Endothelial cell of umbilical vein (primary cell): ENCODE results near the gene C22orf23. TPM values are rescaled to one million over a fixed set of nuclear protein-coding genes. Genes with fewer than 3 reads are reported as not detected.

Experiments used
- BruUV-seq: library from RNA; stranded (reverse); fragments of 400-500 nt; replicated peaks from 2 replicates; lab custom pipeline; 2021; lab: Mats Ljungman, UMichigan
- CTCF ChIA-PET: fragments of 300-600, 350-600 bp; sonication (Branson Sonifier 250); formaldehyde crosslinking; loops from one replicate; lab custom pipeline; 2021; ENCODE audit warnings: antibody characterized with exemption, inconsistent platforms; lab: Charles Lee
- POLR2A ChIA-PET: fragments of 300-600, 350-600 bp; sonication (Branson Sonifier 250); formaldehyde crosslinking; loops from one replicate; lab custom pipeline; 2021; ENCODE audit warnings: antibody characterized with exemption, inconsistent platforms; lab: Charles Lee
- DNase-seq: peaks from one replicate; pipeline ENCODE4 v3.0.0-alpha.2; 2011; ENCODE audit warnings: low read depth, low spot score
- FAIRE-seq: peaks from 2 replicates; lab custom pipeline; 2011; peaks lifted over from hg19 to GRCh38; lab: Jason Lieb, UNC
- H2AFZ ChIP-seq: 2 replicates; pipeline ENCODE4 v1.6.0; 2012; ENCODE audit warnings: low read depth, low read length, control low read depth, inconsistent platforms
- H3K27ac ChIP-seq: 2 replicates; pipeline ENCODE4 v1.5.1; 2011; ENCODE audit warnings: low read depth, mild to moderate bottlenecking, control low read depth, low read length, moderate library complexity; ENCODE audit not compliant: insufficient read depth
- H3K27me3 ChIP-seq, 2 experiments: 2 replicates each; pipeline versions ENCODE4 v1.6.0 to v1.6.1; 2011; ENCODE audit warnings: low read length in 2 of 2, mixed read lengths in 1 of 2; ENCODE audit not compliant: control insufficient read depth in 2 of 2, insufficient read depth in 2 of 2
- H3K36me3 ChIP-seq, 2 experiments: 2 replicates in 1 of 2; 3 replicates in 1 of 2; pipeline ENCODE4 v1.5.1; 2011; ENCODE audit warnings: low read length in 2 of 2, mild to moderate bottlenecking in 1 of 2, moderate library complexity in 1 of 2; ENCODE audit not compliant: control insufficient read depth in 2 of 2, insufficient read depth in 2 of 2; ENCODE audit errors: extremely low read depth in 1 of 2
- H3K4me1 ChIP-seq: 3 replicates; pipeline ENCODE4 v1.5.1; 2011; ENCODE audit warnings: mild to moderate bottlenecking, low read length; ENCODE audit not compliant: control insufficient read depth, insufficient read depth; ENCODE audit errors: extremely low read depth
- H3K4me2 ChIP-seq: 2 replicates; pipeline ENCODE4 v1.6.1; 2011; ENCODE audit warnings: low read length, control low read depth, mixed read lengths; ENCODE audit not compliant: insufficient read depth
- H3K4me3 ChIP-seq, 3 experiments: fragments of 200-600 bp in 1 of 3; sonication (generic), shearing (Covaris generic) in 1 of 3; replicated peaks in 1 of 3; 2 replicates each; pipeline ENCODE4 v1.5.1; 2011 to 2016; ENCODE audit warnings: control low read depth in 3 of 3, low read length in 3 of 3, mild to moderate bottlenecking in 2 of 3, inconsistent platforms in 1 of 3, low read depth in 1 of 3, moderate library complexity in 1 of 3; ENCODE audit not compliant: insufficient read depth in 1 of 3
- H3K79me2 ChIP-seq: 2 replicates; pipeline ENCODE4 v1.6.0; 2012; ENCODE audit warnings: low read length, inconsistent platforms; ENCODE audit not compliant: control insufficient read depth, insufficient read depth
- H3K9ac ChIP-seq: replicated peaks from 2 replicates; pipeline ENCODE3; 2011; ENCODE audit warnings: low read length, control low read depth; ENCODE audit not compliant: insufficient read depth; ENCODE audit errors: extremely low read depth
- H3K9me1 ChIP-seq: replicated peaks from 3 replicates; pipeline ENCODE4 v1.6.0; 2011; ENCODE audit warnings: mild to moderate bottlenecking, low read length; ENCODE audit not compliant: control insufficient read depth, insufficient read depth; ENCODE audit errors: extremely low read depth
- H3K9me3 ChIP-seq: replicated peaks from 2 replicates; pipeline ENCODE4 v1.5.1; 2012; ENCODE audit warnings: low read length, inconsistent platforms; ENCODE audit not compliant: control insufficient read depth, insufficient read depth
- H4K20me1 ChIP-seq: replicated peaks from 2 replicates; pipeline ENCODE3; 2011; ENCODE audit warnings: mild to moderate bottlenecking, low read length; ENCODE audit not compliant: control insufficient read depth, insufficient read depth; ENCODE audit errors: extremely low read depth
- CTCF ChIP-seq, 2 donors: IDR thresholded peaks; 1 replicate in 1 of 2; 2 replicates in 1 of 2; pipeline ENCODE4 v1.5.1; 2011; ENCODE audit warnings: low read length in 2 of 2, mild to moderate bottlenecking in 2 of 2, moderate library complexity in 2 of 2, control low read depth in 1 of 2, inconsistent platforms in 1 of 2, low read depth in 1 of 2; ENCODE audit not compliant: insufficient read depth in 1 of 2; ENCODE audit errors: extremely low read depth in 1 of 2
- EZH2 ChIP-seq: IDR thresholded peaks from 2 replicates; pipeline ENCODE4 v1.6.1; 2012; ENCODE audit warnings: borderline replicate concordance, low read depth, mild to moderate bottlenecking, moderate library complexity, low read length, inconsistent platforms; ENCODE audit not compliant: severe bottlenecking
- GATA2 ChIP-seq: IDR thresholded peaks from 2 replicates; pipeline ENCODE4 v1.7.0; 2011; ENCODE audit warnings: low read depth, mild to moderate bottlenecking, moderate library complexity, mixed read lengths, low read length; ENCODE audit not compliant: insufficient read length, insufficient read depth
- JUN ChIP-seq: IDR thresholded peaks from 2 replicates; pipeline ENCODE4 v1.6.1; 2011; ENCODE audit warnings: borderline replicate concordance, low read depth; ENCODE audit not compliant: insufficient read length, insufficient read depth
- MYC ChIP-seq: IDR thresholded peaks from one replicate; pipeline ENCODE4 v1.6.1; 2011; ENCODE audit warnings: mild to moderate bottlenecking, low read depth, low read length
- POLR2A ChIP-seq: IDR thresholded peaks from 2 replicates; pipeline ENCODE4 v1.6.1; 2012; ENCODE audit warnings: low read depth, mild to moderate bottlenecking, control low read depth, low read length
- POLR2AphosphoS5 ChIP-seq: IDR thresholded peaks from 2 replicates; pipeline ENCODE4 v1.6.1; 2012; ENCODE audit warnings: low read depth, mild to moderate bottlenecking, control low read depth, low read length, moderate library complexity; ENCODE audit not compliant: insufficient read depth
- dilution Hi-C: fragments of 300-500 bp; cut with MboI; formaldehyde crosslinking; loops from one replicate; pipeline ENCODE4 v1.15.0; 2019; ENCODE audit warnings: low sequenced_read_pairs; ENCODE audit not compliant: extremely low pct_ligation_motif_present
- intact Hi-C: fragments of 100-400 bp; cut with micrococcal nuclease; formaldehyde crosslinking; loops from one replicate; pipeline ENCODE4 v1.10.0; 2022
- microRNA-seq: library from miRNA; unstranded; fragments of <30 nt; microRNA quantifications from one replicate; pipeline ENCODE4 v1.2.0, GENCODE V29; 2021; ENCODE audit warnings: borderline number of aligned reads, borderline replicate concordance
- polyA plus RNA-seq, 4 experiments: library from polyadenylated mRNA; depleted of rRNA in 3 of 4; stranded (reverse) in 3 of 4; unstranded in 1 of 4; fragments of >200 nt; gene quantifications; 2 replicates each; pipeline versions ENCODE4 v1.2.1 to v1.2.3, GENCODE V29; 2011 to 2012; ENCODE audit warnings: missing spikeins in 1 of 4
- total RNA-seq: library from RNA; stranded (reverse); gene quantifications from 2 replicates; pipeline ENCODE4 v1.2.3, GENCODE V29; 2021
- TF ChIP-seq, protein P1 (sequence below): IDR thresholded peaks from 2 replicates; pipeline ENCODE4 v1.6.1; 2011; ENCODE audit not compliant: insufficient read depth, insufficient read length

Gene C22orf23
- total and polyA plus RNA-seq, 2 donors (not counting 3 experiments of a cell fraction or from before 2014, with no cell fraction given) = 0.23 to 0.44 TPM

GRCh38 chr22:37893583-37893983 lies 59.8 kb downstream of the C22orf23 start:
- FAIRE-seq (no peak), DNase-seq (no peak)
- H3K4me2 ChIP-seq = no peak overlapping the region
- no peak overlapping the region for H2AFZ ChIP-seq
- TF ChIP-seq, protein P1, sequence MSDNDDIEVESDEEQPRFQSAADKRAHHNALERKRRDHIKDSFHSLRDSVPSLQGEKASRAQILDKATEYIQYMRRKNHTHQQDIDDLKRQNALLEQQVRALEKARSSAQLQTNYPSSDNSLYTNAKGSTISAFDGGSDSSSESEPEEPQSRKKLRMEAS = no peak
- no peak for TF ChIP-seq JUN
- TF ChIP-seq MYC = no peak
- TF ChIP-seq POLR2AphosphoS5 = no peak
- no peak for TF ChIP-seq GATA2
- no peak for TF ChIP-seq EZH2
- TF ChIP-seq CTCF (IDR thresholded peaks at IDR 0.05; ENCODE audit: extremely low read depth in 1 of 2, insufficient read depth in 1 of 2, low read depth in 1 of 2, low read length in 2 of 2) = no peak
- TF ChIP-seq POLR2A = no peak
- intact Hi-C loops (no loop called here), dilution Hi-C loops (no loop called here)
- H3K9ac ChIP-seq = no peak overlapping the region
- H3K9me1 ChIP-seq = no peaks in the 10 kb centered on the region
- no peak overlapping the region for H3K27ac ChIP-seq
- no peaks in the 10 kb centered on the region for H3K27me3 ChIP-seq
- H3K4me1 ChIP-seq = peaks cover 16% of the 10 kb centered on the region
- H4K20me1 ChIP-seq = no peaks in the 10 kb centered on the region
- no peaks in the 10 kb centered on the region for H3K9me3 ChIP-seq
- no peaks in the 10 kb centered on the region for H3K79me2 ChIP-seq
- ChIA-PET CTCF (interaction anchor here (1.0 to 2.8 kb wide), 5 partner anchors 9 to 75 kb away, joined by 4 to 8 read pairs (median 5); partner anchors contain the start of gene MICALL1), POLR2A (no interaction called here)
- H3K4me3 ChIP-seq = no peak overlapping the region
- no TSS peak for BruUV-seq
- H3K36me3 ChIP-seq = peaks cover 5 to 8% of the 10 kb centered on the region in 2 experiments

Small RNA genes lying within 50 kb of the gene (microRNA-seq; reads per million reads assigned to microRNA genes)
- gene MIR4534 (not detected), gene MIR6820 (not detected)

Other genes starting within 250 kb of the C22orf23 start
- gene GCAT, start 145.7 kb downstream of the C22orf23 start, total RNA-seq = 19.7 and 19.9 TPM in 2 replicates
- 19.7 and 24.4 TPM in 2 replicates for gene GCAT, start 145.7 kb downstream of the C22orf23 start, polyA plus RNA-seq
- gene GALR3, start 130.2 kb downstream of the C22orf23 start, total RNA-seq = not detected in 2 replicates
- gene GALR3, start 130.2 kb downstream of the C22orf23 start, polyA plus RNA-seq = not detected in 2 replicates
- gene ANKRD54, start 109.3 kb downstream of the C22orf23 start, total RNA-seq = 25.5 and 26.0 TPM in 2 replicates
- 26.7 and 40.0 TPM in 2 replicates for gene ANKRD54, start 109.3 kb downstream of the C22orf23 start, polyA plus RNA-seq
- gene EIF3L, start 104.2 kb downstream of the C22orf23 start, total RNA-seq = 442 and 479 TPM in 2 replicates
- 601 and 647 TPM in 2 replicates for gene EIF3L, start 104.2 kb downstream of the C22orf23 start, polyA plus RNA-seq
- gene MICALL1, start 47.3 kb downstream of the C22orf23 start, total RNA-seq = 65.2 and 66.9 TPM in 2 replicates
- 23.9 and 30.5 TPM in 2 replicates for gene MICALL1, start 47.3 kb downstream of the C22orf23 start, polyA plus RNA-seq
- 98.3 and 106 TPM in 2 replicates for gene POLR2F, start 98 bp upstream of the C22orf23 start, total RNA-seq
- gene POLR2F, start 98 bp upstream of the C22orf23 start, polyA plus RNA-seq = 112 and 133 TPM in 2 replicates
- gene SOX10, start 31.0 kb upstream of the C22orf23 start, total RNA-seq = not detected in 2 replicates
- not detected in 2 replicates for gene SOX10, start 31.0 kb upstream of the C22orf23 start, polyA plus RNA-seq
- gene PICK1, start 103.8 kb upstream of the C22orf23 start, total RNA-seq = 18.0 and 18.5 TPM in 2 replicates
- gene PICK1, start 103.8 kb upstream of the C22orf23 start, polyA plus RNA-seq = 18.8 and 20.8 TPM in 2 replicates
- gene SLC16A8, start 130.6 kb upstream of the C22orf23 start, total RNA-seq = not detected in 2 replicates
- gene SLC16A8, start 130.6 kb upstream of the C22orf23 start, polyA plus RNA-seq = 0.06 and 0.14 TPM in 2 replicates
- 0.16 and 0.20 TPM in 2 replicates for gene BAIAP2L2, start 157.1 kb upstream of the C22orf23 start, total RNA-seq
- 0.35 and 0.43 TPM in 2 replicates for gene BAIAP2L2, start 157.1 kb upstream of the C22orf23 start, polyA plus RNA-seq
- gene PLA2G6, start 228.2 kb upstream of the C22orf23 start, total RNA-seq = 10.3 and 11.1 TPM in 2 replicates
- 6.6 and 9.9 TPM in 2 replicates for gene PLA2G6, start 228.2 kb upstream of the C22orf23 start, polyA plus RNA-seq
- gene MAFF, start 248.4 kb upstream of the C22orf23 start, total RNA-seq = 59.5 and 61.2 TPM in 2 replicates
- gene MAFF, start 248.4 kb upstream of the C22orf23 start, polyA plus RNA-seq = 29.0 and 30.5 TPM in 2 replicates